GM19455 (cell line): ENCODE results near the gene RNF214.
"Not testable (repeated sequence)": the region's sequence is repeated elsewhere in the genome, so short reads cannot be mapped to it uniquely, and the experiment has no call there.

Experiments used
- ATAC-seq: cut with Tn5 transposase; IDR thresholded peaks from one replicate; pipeline ENCODE4 v1.9.1; 2021; ENCODE audit not compliant: unreplicated experiment

Gene RNF214

GRCh38 chr11:117197516-117198456, 34.7 kb upstream of the RNF214 start:
- no peak for ATAC-seq

- ATAC-seq = no peak
Measured at GRCh38 chr11:117198613-117199012, 33.9 kb upstream of the RNF214 start.

DNA sequence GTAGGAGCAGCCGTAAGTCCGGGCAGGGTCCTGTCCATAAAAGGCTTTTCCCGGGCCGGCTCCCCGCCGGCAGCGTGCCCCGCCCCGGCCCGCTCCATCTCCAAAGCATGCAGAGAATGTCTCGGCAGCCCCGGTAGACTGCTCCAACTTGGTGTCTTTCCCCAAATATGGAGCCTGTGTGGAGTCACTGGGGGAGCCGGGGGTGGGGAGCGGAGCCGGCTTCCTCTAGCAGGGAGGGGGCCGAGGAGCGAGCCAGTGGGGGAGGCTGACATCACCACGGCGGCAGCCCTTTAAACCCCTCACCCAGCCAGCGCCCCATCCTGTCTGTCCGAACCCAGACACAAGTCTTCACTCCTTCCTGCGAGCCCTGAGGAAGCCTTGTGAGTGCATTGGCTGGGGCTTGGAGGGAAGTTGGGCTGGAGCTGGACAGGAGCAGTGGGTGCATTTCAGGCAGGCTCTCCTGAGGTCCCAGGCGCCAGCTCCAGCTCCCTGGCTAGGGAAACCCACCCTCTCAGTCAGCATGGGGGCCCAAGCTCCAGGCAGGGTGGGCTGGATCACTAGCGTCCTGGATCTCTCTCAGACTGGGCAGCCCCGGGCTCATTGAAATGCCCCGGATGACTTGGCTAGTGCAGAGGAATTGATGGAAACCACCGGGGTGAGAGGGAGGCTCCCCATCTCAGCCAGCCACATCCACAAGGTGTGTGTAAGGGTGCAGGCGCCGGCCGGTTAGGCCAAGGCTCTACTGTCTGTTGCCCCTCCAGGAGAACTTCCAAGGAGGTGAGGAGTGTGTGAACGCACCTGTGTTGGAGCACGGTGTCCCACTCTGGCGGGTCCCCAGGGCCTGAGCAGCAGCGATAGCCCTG, 33.2 kb upstream of the RNF214 start, which contains the start of gene TAGLN:
TAGLN (plus strand) TSS at position 318 of the 863 bp plus-strand sequence. CDS start 3,644 bp downstream, outside the sequence.
- ATAC-seq = no peak

DNA sequence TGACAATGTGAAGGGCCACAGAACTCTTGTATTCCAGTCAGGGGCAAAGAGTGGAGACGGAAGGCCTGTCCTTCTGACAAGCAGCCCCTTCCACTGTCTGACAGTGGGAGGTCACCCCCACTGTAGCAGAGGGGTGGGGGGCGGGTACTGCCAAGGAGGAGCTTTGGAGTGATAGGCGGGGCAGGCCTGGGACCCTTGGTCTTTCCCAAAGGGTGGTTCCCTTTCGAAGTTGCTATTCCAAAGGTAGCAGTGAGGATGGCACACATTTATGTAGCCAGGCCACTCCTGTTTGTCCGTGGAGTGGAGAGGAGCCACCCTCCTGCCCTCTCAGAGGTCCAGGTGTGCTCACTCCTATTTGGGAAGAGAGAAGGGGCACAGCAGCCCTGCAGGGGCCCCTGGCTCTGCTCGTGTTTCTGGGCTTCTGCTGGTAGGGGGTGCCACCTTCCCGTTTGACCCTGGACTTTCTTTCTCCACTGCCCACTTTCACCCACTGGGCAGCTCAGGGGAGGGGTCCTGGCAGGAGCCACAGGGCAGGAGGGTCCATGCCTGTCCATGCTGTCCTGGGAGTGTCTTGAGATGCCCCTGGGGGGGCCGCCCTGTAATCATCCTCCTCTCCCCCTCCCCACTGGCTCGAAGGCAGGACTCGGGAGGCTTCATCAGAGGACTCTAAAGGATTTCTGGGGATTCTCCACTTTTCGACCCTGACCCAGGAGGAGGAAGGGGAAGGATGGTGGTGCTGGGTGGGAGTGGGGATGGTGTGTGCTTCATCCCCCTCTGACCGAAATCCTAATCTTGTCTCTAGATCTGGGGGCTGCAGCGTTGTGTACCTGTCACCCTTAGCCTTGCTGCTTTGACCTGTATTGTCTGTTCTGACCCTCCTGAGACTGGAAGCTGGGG, 32.3 kb upstream of the RNF214 start:
- no peak for ATAC-seq

GRCh38 chr11:117200813-117201657, 31.4 kb upstream of the RNF214 start:
- ATAC-seq = no peak

- ATAC-seq = no peak
Measured at GRCh38 chr11:117201658-117202305, 30.7 kb upstream of the RNF214 start.

- ATAC-seq = no peak
Measured at GRCh38 chr11:117202386-117203068, 29.9 kb upstream of the RNF214 start.

GRCh38 chr11:117203069-117203407, 29.4 kb upstream of the RNF214 start:
- no peak for ATAC-seq

GRCh38 chr11:117204283-117205080, 28.0 kb upstream of the RNF214 start:
- ATAC-seq = no peak

- no peak for ATAC-seq
Measured at GRCh38 chr11:117205211-117205818, 27.2 kb upstream of the RNF214 start.

DNA sequence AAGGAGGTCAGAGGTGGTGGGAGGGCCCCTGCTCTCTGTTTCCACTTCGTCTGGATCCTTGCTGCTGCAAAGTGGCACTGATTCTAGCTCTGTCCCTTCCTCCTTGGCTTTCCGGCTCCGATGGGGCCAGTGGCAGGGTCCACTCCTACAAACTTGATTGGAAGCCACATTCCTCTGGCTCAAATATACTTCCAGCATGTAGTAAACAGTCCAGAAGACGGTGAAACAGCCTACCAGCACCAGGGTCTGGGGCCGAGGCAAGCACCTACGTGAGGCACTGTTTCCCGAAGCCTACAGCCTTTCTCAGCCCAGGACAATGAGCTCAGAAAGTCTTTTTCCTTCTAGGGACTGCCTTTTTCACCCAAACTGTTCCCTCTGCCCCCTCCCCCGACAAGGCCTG, 26.4 kb upstream of the RNF214 start:
- ATAC-seq = not testable (repeated sequence)

DNA sequence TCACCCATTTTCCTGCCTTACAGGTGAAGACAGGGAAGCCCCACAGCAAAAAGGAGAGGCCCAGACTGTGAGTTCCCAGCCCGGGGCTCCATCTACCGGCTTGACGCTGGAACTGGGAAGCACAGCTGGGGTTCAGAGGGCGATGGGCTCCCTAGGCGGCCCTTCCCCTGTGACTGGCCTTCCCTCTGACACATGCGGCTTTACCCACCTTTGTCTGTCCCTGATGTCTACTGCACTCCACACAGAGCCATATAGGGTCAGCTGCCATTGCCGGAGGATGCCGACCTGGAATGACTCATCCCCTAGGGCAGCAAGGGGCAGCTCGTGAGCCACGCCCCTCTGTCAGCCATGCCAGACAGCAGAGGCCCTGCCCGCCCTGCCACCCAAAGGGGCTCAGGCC, 25.6 kb upstream of the RNF214 start:
- not testable (repeated sequence) for ATAC-seq

DNA sequence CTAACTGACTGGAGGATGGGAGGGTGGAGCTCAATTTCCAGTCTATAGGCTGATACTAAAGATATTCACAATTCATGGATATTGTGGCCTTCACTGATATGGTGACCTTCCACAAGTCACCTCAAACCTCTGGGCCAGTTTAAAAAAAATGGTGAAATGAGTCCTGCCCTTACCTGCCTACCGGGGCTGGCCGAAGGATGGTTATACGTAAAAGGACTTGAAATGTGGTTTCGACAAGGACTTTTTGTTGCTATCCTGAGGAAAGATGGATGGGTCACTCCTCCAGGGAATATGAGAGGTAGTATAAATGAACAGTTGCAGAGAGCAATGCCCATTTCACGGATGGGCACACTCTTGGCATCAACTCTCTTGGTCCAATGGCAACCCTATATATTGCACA, 25.0 kb upstream of the RNF214 start:
- ATAC-seq = not testable (repeated sequence)

DNA sequence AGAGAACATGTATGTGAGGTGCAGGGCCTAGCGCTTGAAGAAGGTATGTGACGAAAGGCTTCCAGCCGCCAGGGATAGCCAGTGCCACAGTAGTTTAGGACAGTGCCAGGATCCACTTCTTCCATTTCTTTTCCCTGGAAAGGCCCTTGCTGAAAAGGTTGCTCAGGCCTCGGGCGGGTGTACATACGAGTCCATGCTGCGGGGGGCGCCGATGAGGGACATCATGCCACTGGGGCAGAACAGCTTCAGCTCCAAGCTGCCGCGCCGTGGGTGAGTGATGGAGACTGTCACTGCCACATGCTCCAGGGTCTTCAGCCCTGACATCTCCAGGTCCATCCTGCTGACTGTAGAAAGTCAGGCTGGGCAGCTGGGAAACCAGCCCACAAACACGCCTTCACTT, 23.8 kb upstream of the RNF214 start:
- ATAC-seq = not testable (repeated sequence)

GRCh38 chr11:117209351-117210125, 22.9 kb upstream of the RNF214 start:
- ATAC-seq = not testable (repeated sequence)

GRCh38 chr11:117210620-117211019, 21.9 kb upstream of the RNF214 start:
- ATAC-seq = no peak
